Raji (cell line): ENCODE data around the gene HDDC2.

ENCODE experiments used
- POLR2A ChIP-seq: IDR thresholded peaks from 2 replicates; pipeline ENCODE4 v1.6.1; 2011; ENCODE audit warnings: low read depth, low read length, control low read depth; ENCODE audit not compliant: insufficient read depth

The HDDC2 gene

GRCh38 chr6:125258651-125259353 lies 43.0 kb downstream of the HDDC2 start:
- no peak for TF ChIP-seq POLR2A

GRCh38 chr6:125257351-125257750 lies 44.4 kb downstream of the HDDC2 start:
- no peak for TF ChIP-seq POLR2A

- no peak for TF ChIP-seq POLR2A
These were observed 46.6 kb downstream of the HDDC2 start for GRCh38 chr6:125255201-125255600.

DNA sequence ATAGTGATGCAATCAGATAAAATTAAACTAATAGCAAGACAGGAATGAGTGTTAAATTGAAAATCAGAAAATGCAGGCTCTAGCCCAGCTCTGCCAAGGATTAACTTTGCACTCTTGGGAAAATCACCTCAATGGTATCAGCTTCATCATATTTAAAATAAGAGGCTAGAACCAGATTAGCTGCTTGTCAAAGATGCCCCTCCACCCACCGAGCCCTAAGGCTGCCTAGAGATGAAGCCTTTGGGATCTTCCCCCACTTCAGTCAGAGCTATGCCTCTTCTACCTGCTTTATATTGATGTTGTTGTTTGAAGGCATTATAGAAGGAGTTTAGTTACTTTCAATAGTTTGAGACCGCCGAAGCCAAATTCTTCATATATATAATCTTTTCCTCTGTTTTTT lies 47.4 kb downstream of the HDDC2 start:
- TF ChIP-seq POLR2A = no peak

- no peak for TF ChIP-seq POLR2A
These were observed 47.9 kb downstream of the HDDC2 start for GRCh38 chr6:125253881-125254280.

- no peak for TF ChIP-seq POLR2A
These were observed 48.9 kb downstream of the HDDC2 start for GRCh38 chr6:125252891-125253290.

- no peak for TF ChIP-seq POLR2A
These were observed 50.1 kb downstream of the HDDC2 start for GRCh38 chr6:125251516-125252220.

DNA sequence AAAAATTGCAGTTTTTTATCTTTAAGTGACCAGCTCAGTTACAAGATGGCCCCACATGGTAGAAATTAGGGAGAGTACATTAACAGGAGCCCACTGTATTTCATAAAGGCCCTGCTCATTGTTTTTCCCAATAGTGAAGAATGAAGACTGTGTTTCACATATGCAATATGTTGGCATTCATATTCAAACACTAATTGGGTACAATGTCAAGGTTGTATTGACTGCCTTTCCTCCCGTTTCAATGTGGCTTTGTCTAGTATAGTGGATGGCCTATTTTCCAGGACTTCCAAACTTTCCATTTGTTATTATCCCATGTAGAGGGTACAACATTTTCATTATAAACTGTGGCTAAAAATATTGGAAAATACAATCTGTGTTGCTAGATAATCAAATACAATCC lies 51.3 kb downstream of the HDDC2 start:
- TF ChIP-seq POLR2A = no peak

GRCh38 chr6:125248136-125248535 lies 53.6 kb downstream of the HDDC2 start:
- TF ChIP-seq POLR2A = no peak

DNA sequence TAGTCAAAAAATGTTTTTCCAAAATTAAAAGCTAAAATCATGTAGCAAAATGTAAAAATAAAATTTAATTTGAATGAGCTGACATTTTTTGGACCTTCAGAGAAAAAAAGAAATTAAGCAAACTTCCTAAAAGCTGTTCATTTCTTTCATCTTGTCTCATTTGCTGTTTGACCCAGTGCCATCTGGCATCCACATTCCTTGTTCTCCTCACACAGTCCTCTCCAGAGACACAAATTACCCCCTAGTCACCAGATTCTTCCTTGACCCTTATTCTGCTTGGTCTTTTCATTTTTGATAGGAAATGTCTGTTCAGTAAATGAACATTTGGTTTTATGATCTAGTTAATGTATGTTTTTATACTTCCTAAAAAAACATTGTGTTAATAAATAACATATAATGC lies 55.2 kb downstream of the HDDC2 start:
- no peak for TF ChIP-seq POLR2A

GRCh38 chr6:125245523-125246264 lies 56.1 kb downstream of the HDDC2 start:
- TF ChIP-seq POLR2A = no peak

- TF ChIP-seq POLR2A = no peak
These were observed 56.7 kb downstream of the HDDC2 start for GRCh38 chr6:125245109-125245508.

- no peak for TF ChIP-seq POLR2A
These were observed 64.0 kb downstream of the HDDC2 start for GRCh38 chr6:125237764-125238163.

DNA sequence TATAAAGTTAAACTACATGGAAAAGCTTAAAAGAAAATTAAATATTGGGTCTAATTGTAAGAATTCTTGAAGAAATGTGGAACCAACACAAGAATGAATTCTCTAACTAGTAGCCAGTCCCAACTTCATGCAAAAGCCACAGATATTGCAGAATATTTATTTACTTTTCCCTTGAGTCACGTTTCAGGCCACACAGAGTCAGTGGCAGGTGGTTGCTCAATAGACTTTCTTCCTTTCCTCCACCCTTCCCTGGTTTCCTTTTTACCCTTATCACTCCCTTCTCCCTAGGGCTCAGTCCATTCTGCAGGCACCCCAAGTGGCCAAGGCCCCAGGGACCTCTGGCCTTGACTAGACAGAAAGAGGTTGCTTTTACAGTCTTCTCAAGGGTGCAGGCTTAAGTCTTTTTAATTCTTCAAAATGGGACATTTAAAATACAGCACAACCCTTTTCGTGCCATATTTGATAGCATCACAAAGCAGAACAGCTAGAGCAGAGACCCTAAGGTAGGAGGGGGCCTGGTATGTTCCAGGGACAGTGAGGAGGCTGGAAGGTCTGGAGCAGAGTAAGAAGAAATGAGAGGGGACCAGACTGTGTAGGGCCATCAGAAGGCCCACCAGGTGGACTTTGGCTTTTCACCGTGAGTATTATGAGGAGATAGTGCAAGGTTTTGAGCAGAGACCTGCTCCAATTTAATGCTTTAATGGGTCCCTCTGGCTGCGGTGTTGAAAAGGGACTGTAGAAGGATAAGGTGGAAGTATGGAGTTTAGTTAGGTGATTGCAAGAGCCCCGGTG lies 65.0 kb downstream of the HDDC2 start:
- no peak for TF ChIP-seq POLR2A

DNA sequence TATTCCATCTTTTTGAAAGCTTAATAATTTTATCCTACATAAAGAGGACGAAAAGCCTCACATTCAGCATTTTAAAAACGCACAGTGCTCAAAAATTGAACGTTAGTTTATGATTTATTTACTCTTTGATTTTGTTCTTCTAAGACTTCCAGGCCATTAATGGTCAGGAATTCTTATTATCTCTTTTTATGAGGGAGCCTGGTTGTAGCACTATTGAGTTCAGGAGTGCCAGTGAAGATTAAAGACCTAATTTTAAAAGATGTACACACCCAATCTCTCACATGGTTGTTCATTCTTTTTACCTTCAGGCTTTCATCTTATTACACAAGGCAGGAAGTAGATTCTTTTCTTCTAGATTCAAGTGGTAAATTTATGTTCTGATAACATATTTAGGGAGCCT lies 68.6 kb downstream of the HDDC2 start:
- no peak for TF ChIP-seq POLR2A
